ENCODE data around the gene FGFBP3. TPM values are rescaled to one million over a fixed set of nuclear protein-coding genes. Genes with fewer than 3 reads are reported as not detected.

Gene FGFBP3
- polyA plus RNA-seq, 1 of the 3 experiments (the other 2 are of a cell fraction), result 1.3 TPM

DNA sequence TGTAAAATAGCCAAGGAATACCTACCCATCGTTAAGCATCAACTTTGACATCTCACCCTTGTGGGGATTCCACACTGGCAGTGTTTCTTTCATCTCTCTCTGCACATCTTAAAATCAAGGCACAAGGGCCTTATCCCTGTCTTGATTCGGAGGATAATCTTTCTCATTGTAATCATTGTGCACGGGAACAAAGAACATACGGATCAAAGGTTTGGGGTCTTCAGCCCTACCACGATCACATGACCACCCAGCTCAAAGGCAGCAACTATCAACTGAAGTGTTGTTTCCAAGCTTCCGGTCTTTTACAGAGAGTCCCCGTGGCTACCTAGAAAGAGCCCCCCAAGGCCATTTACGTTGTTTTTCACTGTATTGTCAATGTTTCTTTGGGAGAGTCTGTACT lies 11.9 kb downstream of the FGFBP3 start:
- Histone ChIP-seq H3K36me3 (replicated peaks in 1 of 2; ENCODE audit: control insufficient read depth in 1 of 2, insufficient read depth in 2 of 2, low read length in 1 of 2) (no peaks in the 10 kb centered on the region), H2AFZ (ENCODE audit: low read depth) (no peak overlapping the region), H3K4me2 (no peak overlapping the region), H3K4me1 (ENCODE audit: control insufficient read depth in 1 of 2, insufficient read depth in 2 of 2, low read depth in 1 of 2, low read length in 1 of 2) (peaks cover 0 to 12% of the 10 kb centered on the region in 2 experiments; a peak in 2 of 4 replicates), H3K9me3 (no peaks in the 10 kb centered on the region), H3K9me2 (no peaks in the 10 kb centered on the region), H3K27ac (ENCODE audit: low read depth in 2 of 2, low read length in 1 of 2) (no peak overlapping the region), H3K4me3 (ENCODE audit: low read depth in 2 of 2, low read length in 1 of 2) (no peak overlapping the region), H4K20me1 (ENCODE audit: insufficient read depth) (no peaks in the 10 kb centered on the region), H3K79me2 (ENCODE audit: insufficient read depth) (no peaks in the 10 kb centered on the region), H3K27me3 (ENCODE audit: insufficient read depth) (no peaks in the 10 kb centered on the region), H3K9ac (no peak overlapping the region), H3F3A (replicated peaks; ENCODE audit: insufficient read depth) (peaks cover 14% of the 10 kb centered on the region)
- no peak for TF ChIP-seq NFIC (IDR thresholded peaks at IDR 0.05; ENCODE audit: borderline replicate concordance)
- TF ChIP-seq, protein P1, sequence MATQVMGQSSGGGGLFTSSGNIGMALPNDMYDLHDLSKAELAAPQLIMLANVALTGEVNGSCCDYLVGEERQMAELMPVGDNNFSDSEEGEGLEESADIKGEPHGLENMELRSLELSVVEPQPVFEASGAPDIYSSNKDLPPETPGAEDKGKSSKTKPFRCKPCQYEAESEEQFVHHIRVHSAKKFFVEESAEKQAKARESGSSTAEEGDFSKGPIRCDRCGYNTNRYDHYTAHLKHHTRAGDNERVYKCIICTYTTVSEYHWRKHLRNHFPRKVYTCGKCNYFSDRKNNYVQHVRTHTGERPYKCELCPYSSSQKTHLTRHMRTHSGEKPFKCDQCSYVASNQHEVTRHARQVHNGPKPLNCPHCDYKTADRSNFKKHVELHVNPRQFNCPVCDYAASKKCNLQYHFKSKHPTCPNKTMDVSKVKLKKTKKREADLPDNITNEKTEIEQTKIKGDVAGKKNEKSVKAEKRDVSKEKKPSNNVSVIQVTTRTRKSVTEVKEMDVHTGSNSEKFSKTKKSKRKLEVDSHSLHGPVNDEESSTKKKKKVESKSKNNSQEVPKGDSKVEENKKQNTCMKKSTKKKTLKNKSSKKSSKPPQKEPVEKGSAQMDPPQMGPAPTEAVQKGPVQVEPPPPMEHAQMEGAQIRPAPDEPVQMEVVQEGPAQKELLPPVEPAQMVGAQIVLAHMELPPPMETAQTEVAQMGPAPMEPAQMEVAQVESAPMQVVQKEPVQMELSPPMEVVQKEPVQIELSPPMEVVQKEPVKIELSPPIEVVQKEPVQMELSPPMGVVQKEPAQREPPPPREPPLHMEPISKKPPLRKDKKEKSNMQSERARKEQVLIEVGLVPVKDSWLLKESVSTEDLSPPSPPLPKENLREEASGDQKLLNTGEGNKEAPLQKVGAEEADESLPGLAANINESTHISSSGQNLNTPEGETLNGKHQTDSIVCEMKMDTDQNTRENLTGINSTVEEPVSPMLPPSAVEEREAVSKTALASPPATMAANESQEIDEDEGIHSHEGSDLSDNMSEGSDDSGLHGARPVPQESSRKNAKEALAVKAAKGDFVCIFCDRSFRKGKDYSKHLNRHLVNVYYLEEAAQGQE (IDR thresholded peaks at IDR 0.05; ENCODE audit: low read depth, low read length), result no peak
- no peak for TF ChIP-seq FOXM1 (IDR thresholded peaks at IDR 0.05; ENCODE audit: low read depth)
- no peak for TF ChIP-seq SMC3 (IDR thresholded peaks at IDR 0.05; ENCODE audit: low read depth, low read length)
- TF ChIP-seq GATA2 (CRISPR knock-in tag; IDR thresholded peaks at IDR 0.05), result no peak
- TF ChIP-seq, protein P2, sequence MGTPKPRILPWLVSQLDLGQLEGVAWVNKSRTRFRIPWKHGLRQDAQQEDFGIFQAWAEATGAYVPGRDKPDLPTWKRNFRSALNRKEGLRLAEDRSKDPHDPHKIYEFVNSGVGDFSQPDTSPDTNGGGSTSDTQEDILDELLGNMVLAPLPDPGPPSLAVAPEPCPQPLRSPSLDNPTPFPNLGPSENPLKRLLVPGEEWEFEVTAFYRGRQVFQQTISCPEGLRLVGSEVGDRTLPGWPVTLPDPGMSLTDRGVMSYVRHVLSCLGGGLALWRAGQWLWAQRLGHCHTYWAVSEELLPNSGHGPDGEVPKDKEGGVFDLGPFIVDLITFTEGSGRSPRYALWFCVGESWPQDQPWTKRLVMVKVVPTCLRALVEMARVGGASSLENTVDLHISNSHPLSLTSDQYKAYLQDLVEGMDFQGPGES (IDR thresholded peaks at IDR 0.05; ENCODE audit: low read depth, low read length), result no peak
- no peak for TF ChIP-seq POLR2AphosphoS5 (IDR thresholded peaks at IDR 0.05; ENCODE audit: low read depth, low read length)
- TF ChIP-seq TCF12 (IDR thresholded peaks at IDR 0.05), result no peak
- TF ChIP-seq FOSL2 (IDR thresholded peaks at IDR 0.05; ENCODE audit: borderline replicate concordance, low read depth), result no peak
- no peak for TF ChIP-seq TEAD4 (IDR thresholded peaks at IDR 0.05; ENCODE audit: borderline replicate concordance, insufficient read depth)
- no peak for TF ChIP-seq GABPA (IDR thresholded peaks at IDR 0.05; ENCODE audit: low read depth)
- no peak for TF ChIP-seq EZH2phosphoT487 (IDR thresholded peaks at IDR 0.05; ENCODE audit: borderline replicate concordance, low read depth)
- TF ChIP-seq, protein P3, sequence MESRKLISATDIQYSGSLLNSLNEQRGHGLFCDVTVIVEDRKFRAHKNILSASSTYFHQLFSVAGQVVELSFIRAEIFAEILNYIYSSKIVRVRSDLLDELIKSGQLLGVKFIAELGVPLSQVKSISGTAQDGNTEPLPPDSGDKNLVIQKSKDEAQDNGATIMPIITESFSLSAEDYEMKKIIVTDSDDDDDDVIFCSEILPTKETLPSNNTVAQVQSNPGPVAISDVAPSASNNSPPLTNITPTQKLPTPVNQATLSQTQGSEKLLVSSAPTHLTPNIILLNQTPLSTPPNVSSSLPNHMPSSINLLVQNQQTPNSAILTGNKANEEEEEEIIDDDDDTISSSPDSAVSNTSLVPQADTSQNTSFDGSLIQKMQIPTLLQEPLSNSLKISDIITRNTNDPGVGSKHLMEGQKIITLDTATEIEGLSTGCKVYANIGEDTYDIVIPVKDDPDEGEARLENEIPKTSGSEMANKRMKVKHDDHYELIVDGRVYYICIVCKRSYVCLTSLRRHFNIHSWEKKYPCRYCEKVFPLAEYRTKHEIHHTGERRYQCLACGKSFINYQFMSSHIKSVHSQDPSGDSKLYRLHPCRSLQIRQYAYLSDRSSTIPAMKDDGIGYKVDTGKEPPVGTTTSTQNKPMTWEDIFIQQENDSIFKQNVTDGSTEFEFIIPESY (IDR thresholded peaks at IDR 0.05; ENCODE audit: borderline replicate concordance, low read depth), result no peak
- TF ChIP-seq JUND (IDR thresholded peaks at IDR 0.05), result no peak
- no peak for TF ChIP-seq FOXJ3 (CRISPR knock-in tag; IDR thresholded peaks at IDR 0.05)
- no peak for TF ChIP-seq RFX5 (IDR thresholded peaks at IDR 0.05; ENCODE audit: low read length)
- TF ChIP-seq, protein P4, sequence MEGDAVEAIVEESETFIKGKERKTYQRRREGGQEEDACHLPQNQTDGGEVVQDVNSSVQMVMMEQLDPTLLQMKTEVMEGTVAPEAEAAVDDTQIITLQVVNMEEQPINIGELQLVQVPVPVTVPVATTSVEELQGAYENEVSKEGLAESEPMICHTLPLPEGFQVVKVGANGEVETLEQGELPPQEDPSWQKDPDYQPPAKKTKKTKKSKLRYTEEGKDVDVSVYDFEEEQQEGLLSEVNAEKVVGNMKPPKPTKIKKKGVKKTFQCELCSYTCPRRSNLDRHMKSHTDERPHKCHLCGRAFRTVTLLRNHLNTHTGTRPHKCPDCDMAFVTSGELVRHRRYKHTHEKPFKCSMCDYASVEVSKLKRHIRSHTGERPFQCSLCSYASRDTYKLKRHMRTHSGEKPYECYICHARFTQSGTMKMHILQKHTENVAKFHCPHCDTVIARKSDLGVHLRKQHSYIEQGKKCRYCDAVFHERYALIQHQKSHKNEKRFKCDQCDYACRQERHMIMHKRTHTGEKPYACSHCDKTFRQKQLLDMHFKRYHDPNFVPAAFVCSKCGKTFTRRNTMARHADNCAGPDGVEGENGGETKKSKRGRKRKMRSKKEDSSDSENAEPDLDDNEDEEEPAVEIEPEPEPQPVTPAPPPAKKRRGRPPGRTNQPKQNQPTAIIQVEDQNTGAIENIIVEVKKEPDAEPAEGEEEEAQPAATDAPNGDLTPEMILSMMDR (IDR thresholded peaks at IDR 0.05), result no peak
- ChIA-PET CTCF (no interaction called here), POLR2A (no interaction called here)
- no peak for DNase-seq
- WGBS (ENCODE audit: low lambda C conversion rate), result 71% methylated on average over 8 of the region's 8 CpGs

Measured in SK-N-SH (cell line).